Stimulated activated CD4-positive, alpha-beta T cell treated with anti-CD3 and anti-CD28 coated beads, Interleukin-1b, Interleukin-23, amount 100 ng/mL, for 4 hours (primary cell): ENCODE measurements around the gene GLIS1.

Source experiments
- DNase-seq, 2 donors: peaks; one replicate each; pipeline ENCODE4 v3.0.0-alpha.2; 2020; ENCODE audit warnings: low read depth in 2 of 2

The GLIS1 gene

GRCh38 chr1:53594391-53595180, 144.4 kb downstream of the GLIS1 start:
- no peak for DNase-seq

- no peak for DNase-seq
These were observed 145.1 kb downstream of the GLIS1 start for GRCh38 chr1:53593758-53594380.

GRCh38 chr1:53592985-53593757, 145.8 kb downstream of the GLIS1 start:
- no peak for DNase-seq

- DNase-seq = no peak
These were observed 146.4 kb downstream of the GLIS1 start for GRCh38 chr1:53592521-53592982.

DNA sequence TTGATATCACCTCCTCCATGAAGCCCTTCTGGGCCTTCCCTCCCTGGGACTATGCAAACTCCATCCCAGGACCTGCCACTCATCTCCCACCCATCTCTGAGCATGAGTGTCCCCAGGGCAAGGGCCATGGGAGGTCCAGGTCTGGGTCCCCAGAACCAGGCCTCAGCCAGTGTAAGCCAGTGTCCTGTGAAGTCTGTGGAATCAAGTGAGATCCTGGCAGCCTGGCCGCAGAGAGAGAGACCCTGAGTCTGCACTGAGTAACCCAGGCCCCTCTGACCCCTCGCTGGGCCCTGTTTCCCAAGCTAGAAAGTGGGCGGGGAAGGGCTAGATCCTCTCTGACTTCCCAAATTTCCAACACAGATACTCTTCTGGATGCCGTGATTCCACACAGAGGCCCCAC, 147.0 kb downstream of the GLIS1 start:
- DNase-seq = no peak

DNA sequence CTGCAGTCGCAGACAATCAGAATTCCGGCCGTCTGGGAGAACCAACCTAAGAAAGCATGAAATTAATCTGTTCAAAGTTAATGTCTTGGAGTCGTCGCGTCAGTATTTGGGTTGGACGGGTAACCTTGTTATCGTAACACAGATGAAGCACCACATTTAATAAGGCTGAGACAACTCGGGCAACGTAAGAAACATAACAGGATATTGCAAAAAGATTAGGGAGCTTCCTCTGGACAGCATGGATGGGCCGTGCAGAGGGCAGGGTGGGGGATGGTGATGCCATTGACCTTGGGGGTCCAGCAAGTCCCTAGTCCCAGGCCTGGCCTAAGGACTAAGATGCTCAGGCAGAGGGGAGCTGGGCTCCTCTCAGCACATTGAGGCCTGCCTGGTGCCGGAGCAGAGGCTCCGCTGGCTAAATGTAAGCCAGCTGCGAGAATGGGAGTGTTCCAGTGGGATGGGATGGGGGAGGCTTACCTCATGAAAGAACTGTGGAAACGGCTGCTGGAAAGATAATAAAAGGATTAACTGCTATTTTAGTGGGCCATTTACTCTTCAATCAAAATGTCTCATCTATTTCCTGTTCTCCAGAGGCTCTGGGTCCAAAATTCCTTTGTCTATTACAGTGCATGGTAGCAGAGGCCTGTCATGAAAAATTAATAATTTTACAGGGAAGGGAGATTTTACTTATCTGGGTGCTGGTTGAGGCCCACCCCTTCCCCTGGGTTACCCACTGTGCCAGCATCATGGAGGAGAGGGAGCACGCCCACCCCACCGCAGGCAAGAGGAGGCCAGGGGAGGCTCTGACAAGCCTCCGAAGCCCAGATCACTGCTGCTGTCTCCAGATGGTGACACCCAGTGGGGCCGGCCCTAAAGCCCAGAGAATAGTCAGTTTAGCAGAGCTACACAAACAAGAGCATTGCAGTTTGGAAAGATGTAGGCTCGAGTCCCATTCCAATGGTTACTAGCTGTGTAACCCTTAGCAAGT, 148.1 kb downstream of the GLIS1 start:
- no peak for DNase-seq

- DNase-seq = no peak
These were observed 148.9 kb downstream of the GLIS1 start for GRCh38 chr1:53590104-53590503.

DNA sequence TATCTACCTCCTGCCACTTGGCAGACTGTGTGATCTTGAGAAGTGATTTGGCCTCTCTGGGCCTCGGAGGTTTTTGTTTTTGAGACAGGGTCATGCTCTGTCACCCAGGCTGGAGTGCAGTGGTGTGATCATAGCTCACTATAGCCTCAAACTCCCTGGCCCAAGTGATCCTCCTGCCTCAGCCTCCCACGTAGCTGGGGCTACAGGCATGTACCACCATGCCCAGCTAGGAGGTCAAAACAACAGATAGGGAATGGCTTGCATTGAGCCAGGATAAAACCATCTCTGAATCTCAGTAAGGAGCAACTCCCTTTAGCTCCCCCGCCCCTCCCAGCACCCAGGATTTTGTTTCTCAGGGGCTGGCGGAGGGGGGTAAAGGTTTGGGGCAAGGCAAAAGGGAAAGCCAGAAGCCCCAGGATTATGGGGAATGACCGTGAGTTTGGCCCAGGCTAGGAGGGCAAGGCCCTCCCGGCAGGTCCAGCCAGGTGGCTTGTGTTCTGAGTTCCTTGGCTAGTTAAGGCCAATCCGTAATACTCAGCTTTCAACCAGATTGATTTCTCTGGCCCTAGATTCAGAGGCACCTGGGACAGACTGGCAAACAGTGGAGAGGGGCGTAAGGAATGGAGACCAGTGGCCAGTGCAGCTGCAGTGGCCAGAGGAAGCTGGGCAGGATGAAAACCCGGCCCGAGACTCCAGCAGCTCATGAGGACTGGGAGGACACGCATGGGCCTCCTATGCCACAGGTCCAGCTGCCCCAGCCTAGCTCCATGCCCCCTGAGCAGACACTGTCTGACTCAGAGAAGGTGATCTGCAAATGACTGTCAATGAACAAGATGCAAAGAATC, 149.7 kb downstream of the GLIS1 start:
- DNase-seq = no peak

- no peak for DNase-seq
These were observed 150.7 kb downstream of the GLIS1 start for GRCh38 chr1:53588053-53588779.

DNA sequence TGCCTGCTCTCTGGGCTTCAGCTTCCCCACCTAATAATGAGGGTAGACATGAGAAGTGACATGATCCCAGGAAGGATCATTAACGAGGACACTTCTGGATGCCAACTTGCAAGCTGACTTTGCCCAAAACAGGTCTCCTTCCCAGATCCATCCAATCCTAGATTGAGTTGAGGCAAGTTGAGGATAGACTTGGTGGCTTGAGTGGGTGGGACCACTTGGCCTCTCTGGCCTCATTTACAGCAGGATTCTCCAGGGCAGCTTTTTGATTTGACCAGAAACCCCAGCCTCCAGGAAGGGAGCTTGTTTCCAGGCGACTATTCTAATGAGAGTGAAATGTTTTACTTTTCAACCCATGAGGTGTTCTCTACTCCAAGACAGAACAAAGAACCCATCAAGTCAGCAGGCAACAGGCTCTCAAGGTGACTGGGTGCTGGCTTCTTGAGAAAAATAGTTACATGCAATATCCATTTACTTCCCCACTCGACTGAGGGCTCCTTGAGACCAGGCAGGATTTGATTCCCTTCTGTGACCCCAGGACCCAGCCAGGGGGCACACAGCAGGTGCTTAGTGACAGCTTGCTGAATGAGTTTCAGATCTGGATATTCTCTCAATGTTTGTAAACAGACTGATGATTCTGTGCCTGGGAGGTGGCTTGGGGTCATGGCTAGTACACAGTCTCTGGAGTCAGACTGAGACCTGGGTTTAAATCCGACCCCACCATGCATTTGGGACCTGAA, 151.5 kb downstream of the GLIS1 start:
- DNase-seq = no peak

- no peak for DNase-seq
These were observed 152.2 kb downstream of the GLIS1 start for GRCh38 chr1:53586765-53587164.

DNA sequence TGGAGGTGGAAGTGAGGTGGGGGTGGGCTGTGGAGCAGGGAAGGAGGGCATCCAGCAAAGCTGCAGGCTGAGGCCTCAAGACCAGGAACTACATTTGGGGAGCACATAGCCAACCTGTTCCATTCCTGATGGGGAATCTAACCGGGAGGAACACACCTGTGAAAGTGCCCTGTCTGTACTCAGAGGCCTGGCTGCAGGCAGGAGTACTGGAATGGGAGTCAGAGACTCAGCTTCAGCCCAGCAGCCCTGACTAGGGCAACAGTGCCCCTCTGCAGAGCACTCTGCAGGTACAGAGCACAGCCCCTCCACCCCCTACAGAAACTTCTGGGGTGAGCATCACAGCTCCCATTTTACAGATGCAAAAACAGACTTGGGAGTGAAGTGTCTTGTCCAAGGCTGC, 153.4 kb downstream of the GLIS1 start:
- no peak for DNase-seq

GRCh38 chr1:53585129-53585528, 153.8 kb downstream of the GLIS1 start:
- DNase-seq = peak in 1 of 2 donors; percentile 5

GRCh38 chr1:53584777-53585107, 154.2 kb downstream of the GLIS1 start:
- DNase-seq = no peak

DNA sequence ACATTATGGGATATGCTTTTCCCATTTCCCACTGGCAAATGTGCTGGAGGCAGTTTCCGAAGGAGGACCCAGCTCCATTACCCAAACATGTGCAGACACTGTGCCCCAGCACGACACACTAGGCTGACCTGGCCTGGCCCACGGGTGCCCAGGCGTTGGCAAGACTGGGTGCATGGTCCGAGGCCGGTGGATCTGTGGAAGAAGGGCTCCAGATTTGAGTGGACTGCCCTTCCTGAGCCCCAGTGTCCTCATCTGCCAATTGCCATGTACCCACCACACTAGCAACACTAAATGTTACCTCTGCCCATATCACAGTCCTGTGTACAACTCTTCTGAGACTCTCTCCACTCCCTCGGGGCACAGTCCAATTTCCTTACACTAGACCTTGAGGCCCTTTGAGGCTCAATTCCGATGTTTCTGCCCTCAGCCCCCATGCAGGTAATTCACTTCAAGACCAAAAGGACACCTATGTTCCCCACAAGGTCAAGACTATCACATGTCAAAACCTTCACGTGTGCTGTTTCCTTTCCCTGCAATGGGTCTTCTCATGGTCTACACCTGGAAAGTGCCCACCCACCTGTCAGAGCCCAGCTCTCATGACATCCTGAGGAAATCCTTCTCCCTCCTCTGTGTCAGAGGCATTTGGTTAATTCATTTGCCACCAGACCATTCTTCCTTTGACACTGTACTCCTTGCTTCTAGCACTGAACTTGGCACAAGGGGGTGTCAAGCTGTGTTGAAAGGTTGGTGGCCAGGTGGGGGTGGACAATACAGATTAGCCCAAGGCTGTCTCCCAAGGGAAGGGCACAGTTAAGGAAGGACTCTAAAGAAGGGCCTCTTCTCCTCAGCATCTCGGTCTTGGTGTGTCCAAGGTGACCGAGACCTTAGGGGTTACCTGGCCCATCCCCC, 154.8 kb downstream of the GLIS1 start:
- no peak for DNase-seq

DNA sequence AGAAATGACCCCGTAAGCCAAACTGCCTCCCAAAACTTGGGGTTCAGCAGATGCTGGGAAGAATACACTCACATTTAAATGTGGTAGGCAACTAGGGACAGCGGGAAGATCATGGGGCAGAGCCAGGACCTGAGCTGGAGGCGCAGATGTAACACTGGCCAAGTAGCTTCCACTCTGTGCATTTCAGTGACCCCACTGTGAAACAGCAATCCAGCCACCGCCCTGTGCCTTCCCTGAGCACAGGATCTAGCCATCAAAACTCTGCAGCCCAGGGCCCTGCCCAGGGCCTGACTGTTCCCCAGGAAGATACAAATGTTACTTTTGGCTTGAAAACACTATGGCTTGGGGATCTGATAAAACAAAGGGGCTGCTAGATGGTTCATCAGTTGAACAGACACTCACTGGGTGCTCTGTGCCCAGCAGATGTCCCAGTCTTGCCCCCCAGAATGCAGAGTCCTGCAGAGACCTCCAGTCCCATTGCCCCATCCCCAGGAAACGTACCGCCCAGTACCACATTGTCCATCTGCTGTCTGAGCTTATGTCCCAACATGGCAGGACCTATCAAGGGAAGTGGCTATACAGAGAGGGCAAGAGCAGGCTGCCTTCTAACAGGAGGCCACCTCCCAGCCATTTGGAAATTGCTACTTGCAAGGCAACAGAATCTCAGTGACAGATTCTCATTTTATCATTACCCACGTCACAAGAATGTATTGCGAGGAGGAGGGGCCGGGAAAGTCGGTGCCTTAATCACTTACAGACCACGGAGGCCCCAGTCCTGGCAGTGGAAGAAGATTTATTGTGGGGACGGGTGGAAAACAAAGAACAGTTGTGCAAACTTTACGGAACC, 155.7 kb downstream of the GLIS1 start:
- DNase-seq = no peak
